CD14-positive monocyte (primary cell): Measurements from ENCODE around the gene TLK1. TPM values are rescaled to one million over a fixed set of nuclear protein-coding genes. Genes with fewer than 3 reads are reported as not detected.

Experiments
- DNase-seq, 3 donors: peaks; one replicate each; pipeline ENCODE4 v3.0.0-alpha.2; 2011 to 2022
- H2AFZ ChIP-seq: 2 replicates; pipeline ENCODE4 v1.6.0; 2012; ENCODE audit warnings: mild to moderate bottlenecking, low read depth, low read length, inconsistent platforms; ENCODE audit not compliant: insufficient read depth, poor library complexity, severe bottlenecking
- H3K27ac ChIP-seq, 2 donors: 1 replicate in 1 of 2; 2 replicates in 1 of 2; pipeline ENCODE4 v1.5.1; 2012 to 2013; ENCODE audit warnings: low read length in 2 of 2, control low read depth in 1 of 2, inconsistent platforms in 1 of 2, low read depth in 1 of 2, mild to moderate bottlenecking in 1 of 2
- H3K27me3 ChIP-seq, 2 donors: one replicate each; pipeline versions ENCODE4 v1.6.0 to v1.6.1; 2011 to 2013; ENCODE audit warnings: low read length in 2 of 2; ENCODE audit not compliant: control insufficient read depth in 2 of 2, insufficient read depth in 2 of 2
- H3K36me3 ChIP-seq, 2 donors: replicated peaks in 1 of 2; 1 replicate in 1 of 2; 2 replicates in 1 of 2; pipeline versions ENCODE4 v1.5.1 to v1.6.1; 2012 to 2013; ENCODE audit warnings: low read length in 2 of 2, control low read depth in 1 of 2, inconsistent platforms in 1 of 2, mild to moderate bottlenecking in 1 of 2; ENCODE audit not compliant: insufficient read depth in 2 of 2, control insufficient read depth in 1 of 2
- H3K4me1 ChIP-seq, 2 donors: 1 replicate in 1 of 2; 2 replicates in 1 of 2; pipeline versions ENCODE4 v1.5.1 to v1.6.1; 2012 to 2013; ENCODE audit warnings: low read length in 2 of 2, control low read depth in 1 of 2, inconsistent platforms in 1 of 2, mild to moderate bottlenecking in 1 of 2, moderate library complexity in 1 of 2; ENCODE audit not compliant: insufficient read depth in 2 of 2, control insufficient read depth in 1 of 2
- H3K4me2 ChIP-seq: replicated peaks from 2 replicates; pipeline ENCODE3; 2012; ENCODE audit warnings: low read length, moderate library complexity, mild to moderate bottlenecking; ENCODE audit not compliant: poor library complexity, severe bottlenecking; ENCODE audit errors: extremely low read depth
- H3K4me3 ChIP-seq, 3 experiments: fragments of 200-600 bp in 1 of 3; sonication (generic) in 1 of 3; replicated peaks in 1 of 3; 1 replicate in 2 of 3; 2 replicates in 1 of 3; pipeline ENCODE4 v1.5.1; 2011 to 2013; ENCODE audit warnings: low read length in 3 of 3, mild to moderate bottlenecking in 3 of 3, control low read depth in 2 of 3, low read depth in 2 of 3, inconsistent platforms in 1 of 3, moderate library complexity in 1 of 3
- H3K79me2 ChIP-seq: 2 replicates; pipeline ENCODE4 v1.6.0; 2012; ENCODE audit warnings: mild to moderate bottlenecking, control low read depth, inconsistent platforms, low read length, moderate library complexity; ENCODE audit not compliant: insufficient read depth
- H3K9ac ChIP-seq: 2 replicates; pipeline ENCODE4 v1.6.0; 2017; ENCODE audit warnings: low read length, mild to moderate bottlenecking; ENCODE audit not compliant: insufficient read depth, poor library complexity, severe bottlenecking
- H3K9me3 ChIP-seq, 2 donors: replicated peaks in 1 of 2; 1 replicate in 1 of 2; 2 replicates in 1 of 2; pipeline versions ENCODE4 v1.5.1 to v1.6.1; 2012 to 2013; ENCODE audit warnings: low read length in 2 of 2, control low read depth in 1 of 2; ENCODE audit not compliant: control insufficient read depth in 1 of 2, insufficient read depth in 1 of 2
- H4K20me1 ChIP-seq: 2 replicates; pipeline ENCODE4 v1.6.0; 2012; ENCODE audit warnings: mild to moderate bottlenecking, low read length, control low read depth, moderate library complexity; ENCODE audit not compliant: insufficient read depth
- H3K27ac Mint-ChIP-seq, 7 donors: one replicate each; pipeline ENCODE4 v1.8.0; 2020; ENCODE audit warnings: mild to moderate bottlenecking in 7 of 7, mixed read lengths in 7 of 7, moderate library complexity in 6 of 7, inconsistent platforms in 2 of 7
- H3K27me3 Mint-ChIP-seq, 3 donors: one replicate each; pipeline ENCODE4 v1.8.0; 2021 to 2022; ENCODE audit warnings: low read depth in 3 of 3, mild to moderate bottlenecking in 3 of 3, mixed read lengths in 3 of 3, moderate library complexity in 3 of 3, inconsistent platforms in 1 of 3
- H3K36me3 Mint-ChIP-seq, 2 donors: one replicate each; pipeline ENCODE4 v1.8.0; 2020; ENCODE audit warnings: mixed read lengths in 2 of 2, inconsistent platforms in 1 of 2, mild to moderate bottlenecking in 1 of 2
- H3K4me1 Mint-ChIP-seq: one replicate; pipeline ENCODE4 v1.8.0; 2020; ENCODE audit warnings: mild to moderate bottlenecking, mixed read lengths
- H3K4me3 Mint-ChIP-seq, 2 donors: one replicate each; pipeline ENCODE4 v1.8.0; 2020; ENCODE audit warnings: mild to moderate bottlenecking in 2 of 2, mixed read lengths in 2 of 2, moderate library complexity in 1 of 2
- H3K9me3 Mint-ChIP-seq, 7 donors: one replicate each; pipeline ENCODE4 v1.8.0; 2020 to 2022; ENCODE audit warnings: mixed read lengths in 7 of 7, mild to moderate bottlenecking in 6 of 7, moderate library complexity in 6 of 7, inconsistent platforms in 2 of 7
- WGBS: methylation state at CpG from one replicate; pipeline ENCODE4 v1.1.5; 2013; ENCODE audit warnings: missing lambda C conversion rate; ENCODE audit not compliant: insufficient coverage; 5-methylcytosine and 5-hydroxymethylcytosine counted together
- intact Hi-C, 2 donors: fragments of 100-400 bp; cut with micrococcal nuclease; formaldehyde crosslinking; loops; one replicate each; pipeline versions ENCODE4 v1.15.0 to v1.15.1; 2023
- polyA plus RNA-seq, 3 donors: library from polyadenylated mRNA; depleted of rRNA in 1 of 3; unstranded in 2 of 3; stranded (reverse) in 1 of 3; fragments of 300-500 nt in 2 of 3; fragments of >200 nt in 1 of 3; fragmentation: Illumina TruSeq in 2 of 3; gene quantifications; 1 replicate in 2 of 3; 2 replicates in 1 of 3; pipeline ENCODE4 v1.2.3, GENCODE V29; 2012 to 2021
- TF ChIP-seq, protein P1 (sequence below): fragments of 200-600 bp; IDR thresholded peaks from one replicate; pipeline ENCODE4 v1.8.0; 2022; ENCODE audit warnings: antibody characterized with exemption, mild to moderate bottlenecking

TLK1 gene
- polyA plus RNA-seq, 3 donors = 6.3 to 20.0 (median 8.6) TPM

DNA sequence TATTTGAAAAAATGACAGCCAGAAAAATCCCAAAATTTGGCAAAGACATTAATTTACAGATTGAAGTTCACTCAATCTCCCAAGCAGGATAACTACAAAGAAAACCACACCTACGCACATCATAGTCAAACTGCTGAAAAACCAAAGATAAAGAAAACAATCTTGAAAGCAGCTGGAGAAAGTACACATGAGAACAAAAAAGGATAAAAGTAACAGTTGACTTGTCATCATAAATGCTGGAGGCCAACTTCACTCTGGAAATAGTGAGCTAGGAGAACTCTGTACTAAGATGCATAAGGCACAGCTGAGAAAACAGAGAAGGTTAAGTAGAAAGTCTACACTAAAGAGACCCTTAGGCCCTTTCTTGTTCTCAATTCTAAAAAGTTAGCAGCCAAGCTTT is 73.1 kb downstream of the TLK1 start:
- Histone ChIP-seq H3K79me2 (peaks cover 71% of the 10 kb centered on the region), H4K20me1 (peaks cover 59% of the 10 kb centered on the region), H3K36me3 (peaks cover 3 to 12% of the 10 kb centered on the region in 2 donors), H2AFZ (no peak overlapping the region), H3K4me2 (no peak overlapping the region), H3K4me1 (no peaks in the 10 kb centered on the region), H3K9me3 (no peaks in the 10 kb centered on the region), H3K4me3 (no peak overlapping the region), H3K27ac (no peak overlapping the region), H3K9ac (no peak overlapping the region), H3K27me3 (no peaks in the 10 kb centered on the region)
- H3K4me1 Mint-ChIP-seq = peaks cover 8% of the 10 kb centered on the region
- DNase-seq = no peak
- TF ChIP-seq, protein P1, sequence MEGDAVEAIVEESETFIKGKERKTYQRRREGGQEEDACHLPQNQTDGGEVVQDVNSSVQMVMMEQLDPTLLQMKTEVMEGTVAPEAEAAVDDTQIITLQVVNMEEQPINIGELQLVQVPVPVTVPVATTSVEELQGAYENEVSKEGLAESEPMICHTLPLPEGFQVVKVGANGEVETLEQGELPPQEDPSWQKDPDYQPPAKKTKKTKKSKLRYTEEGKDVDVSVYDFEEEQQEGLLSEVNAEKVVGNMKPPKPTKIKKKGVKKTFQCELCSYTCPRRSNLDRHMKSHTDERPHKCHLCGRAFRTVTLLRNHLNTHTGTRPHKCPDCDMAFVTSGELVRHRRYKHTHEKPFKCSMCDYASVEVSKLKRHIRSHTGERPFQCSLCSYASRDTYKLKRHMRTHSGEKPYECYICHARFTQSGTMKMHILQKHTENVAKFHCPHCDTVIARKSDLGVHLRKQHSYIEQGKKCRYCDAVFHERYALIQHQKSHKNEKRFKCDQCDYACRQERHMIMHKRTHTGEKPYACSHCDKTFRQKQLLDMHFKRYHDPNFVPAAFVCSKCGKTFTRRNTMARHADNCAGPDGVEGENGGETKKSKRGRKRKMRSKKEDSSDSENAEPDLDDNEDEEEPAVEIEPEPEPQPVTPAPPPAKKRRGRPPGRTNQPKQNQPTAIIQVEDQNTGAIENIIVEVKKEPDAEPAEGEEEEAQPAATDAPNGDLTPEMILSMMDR = no peak
- H3K4me3 Mint-ChIP-seq = no peak overlapping the region
- WGBS = no CpG with 5 or more reads among the region's 1 CpG
- peak overlapping the region in 2 of 7 donors; percentile 39 to 44 for H3K27ac Mint-ChIP-seq
- H3K27me3 Mint-ChIP-seq = peaks cover 0 to 2% (median 1%) of the 10 kb centered on the region in 3 donors
- H3K9me3 Mint-ChIP-seq = no peaks in the 10 kb centered on the region
- intact Hi-C loops = no loop called here
- peaks cover 13 to 16% of the 10 kb centered on the region in 2 donors for H3K36me3 Mint-ChIP-seq

DNA sequence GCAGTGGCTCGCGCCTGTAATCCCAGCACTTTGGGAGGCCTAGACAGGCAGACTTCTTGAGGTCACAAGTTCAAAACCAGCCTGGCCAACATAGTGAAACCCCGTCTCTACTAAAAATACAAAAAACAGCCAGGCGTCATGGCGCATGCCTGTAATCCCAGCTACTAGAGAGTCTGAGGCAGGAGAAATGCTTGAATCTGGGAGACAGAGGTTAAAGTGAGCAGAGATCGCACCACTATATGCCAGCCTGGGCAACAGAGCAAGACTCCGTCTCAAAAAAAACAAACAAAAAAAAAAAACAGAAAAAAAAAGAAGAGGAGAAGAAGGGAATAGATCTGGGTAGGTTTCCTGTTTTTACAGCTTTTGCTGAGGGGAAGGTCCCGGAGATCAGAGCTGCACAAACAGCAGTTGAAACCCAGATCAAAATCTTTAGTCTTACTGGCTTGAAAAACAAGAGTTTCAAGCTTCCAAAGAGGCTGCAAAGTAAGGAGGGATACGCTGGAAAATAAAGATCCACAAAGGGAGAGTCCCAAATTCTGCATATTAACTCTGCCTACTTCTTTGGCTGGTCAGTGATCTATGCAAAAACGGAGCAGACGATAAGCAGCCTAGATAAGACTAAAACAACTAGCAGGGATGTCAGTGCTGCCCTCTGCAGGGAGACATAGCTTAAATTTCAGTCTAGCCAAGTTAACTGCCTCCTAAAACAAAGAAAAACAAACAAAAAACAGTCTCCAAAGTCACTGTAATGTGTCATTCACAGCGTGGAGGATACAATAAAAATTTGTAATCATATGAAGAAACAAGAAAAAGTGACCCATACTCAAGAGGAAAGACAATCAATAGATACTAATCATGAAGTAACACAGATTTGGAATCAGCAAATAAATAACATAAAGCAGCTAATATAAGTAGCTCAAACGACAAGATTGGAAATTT is 74.1 kb downstream of the TLK1 start:
- H3K9me3 ChIP-seq = no peaks in the 10 kb centered on the region
- H3K4me1 ChIP-seq = no peaks in the 10 kb centered on the region
- peaks cover 62% of the 10 kb centered on the region for H3K79me2 ChIP-seq
- Mint-ChIP-seq H3K36me3 (peaks cover 16 to 17% of the 10 kb centered on the region in 2 donors), H3K27me3 (peaks cover 0 to 2% (median 1%) of the 10 kb centered on the region in 3 donors), H3K9me3 (no peaks in the 10 kb centered on the region), H3K4me3 (no peak overlapping the region), H3K27ac (peak overlapping the region in 3 of 7 donors; percentile 6 to 35 (median 32)), H3K4me1 (peaks cover 8% of the 10 kb centered on the region)
- no peak overlapping the region for H2AFZ ChIP-seq
- no peak overlapping the region for H3K9ac ChIP-seq
- H3K4me3 ChIP-seq = no peak overlapping the region
- WGBS = 71% methylated on average over 3 of the region's 13 CpGs
- H3K27ac ChIP-seq = no peak overlapping the region
- peak; percentile 2 to 14 (median 4) for DNase-seq
- TF ChIP-seq, protein P1 = peak; percentile 57
- intact Hi-C loops = no loop called here
- peaks cover 56% of the 10 kb centered on the region for H4K20me1 ChIP-seq
- no peaks in the 10 kb centered on the region for H3K27me3 ChIP-seq
- no peak overlapping the region for H3K4me2 ChIP-seq
- H3K36me3 ChIP-seq = peaks cover 10 to 16% of the 10 kb centered on the region in 2 donors
